Activated CD4-positive, alpha-beta T cell treated with anti-CD3 and anti-CD28 coated beads, Interleukin-2, amount 50 U/mL, for 1 hour (primary cell): ENCODE measurements around the gene KIF20A.
A peak's percentile ranks its signal among the peaks of the same experiment; 100 is the strongest.
"Not testable (repeated sequence)": the region's sequence is repeated elsewhere in the genome, so short reads cannot be mapped to it uniquely, and the experiment has no call there.

ENCODE experiments used
- DNase-seq: peaks from one replicate; pipeline ENCODE4 v3.0.0-alpha.2; 2020

The KIF20A gene

DNA sequence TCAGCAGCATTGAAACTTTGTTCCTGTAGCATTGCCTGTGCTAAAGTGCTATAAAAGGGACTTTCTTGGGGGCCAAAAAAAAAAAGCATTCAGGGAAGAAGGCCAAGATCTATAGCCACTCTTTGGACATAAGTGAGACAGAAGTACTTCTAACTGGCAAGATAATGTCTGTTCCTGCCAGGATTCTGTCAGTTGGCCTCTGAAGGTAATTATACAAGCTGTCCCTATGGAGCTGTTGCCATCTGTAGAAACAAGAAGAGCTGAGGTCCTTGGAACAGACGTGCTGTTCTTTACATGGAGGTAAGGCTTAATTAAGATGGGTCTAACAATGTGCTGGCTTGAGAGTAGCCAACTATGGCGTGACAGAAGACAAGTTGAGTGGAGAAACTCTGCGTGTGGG, 9.7 kb downstream of the KIF20A start:
- no peak for DNase-seq

DNA sequence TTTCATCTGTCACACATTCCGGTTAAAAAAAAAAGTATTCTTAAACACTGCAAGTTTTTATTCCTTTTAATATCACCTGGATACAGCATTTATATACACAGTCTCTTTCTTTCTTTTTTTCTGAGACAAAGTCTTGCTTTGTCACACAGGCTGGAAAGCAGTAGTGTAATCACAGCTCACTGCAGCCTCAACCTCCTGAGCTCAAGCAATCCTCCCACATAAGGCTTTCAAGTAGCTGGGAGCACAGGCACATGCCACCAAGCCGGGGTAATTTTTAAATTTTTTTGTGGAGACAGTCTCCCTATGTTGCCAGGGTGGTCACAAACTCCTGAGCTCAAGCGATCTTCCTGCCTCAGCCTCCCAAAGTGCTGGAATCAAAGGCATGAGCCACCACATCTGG, 13.9 kb downstream of the KIF20A start:
- no peak for DNase-seq

DNA sequence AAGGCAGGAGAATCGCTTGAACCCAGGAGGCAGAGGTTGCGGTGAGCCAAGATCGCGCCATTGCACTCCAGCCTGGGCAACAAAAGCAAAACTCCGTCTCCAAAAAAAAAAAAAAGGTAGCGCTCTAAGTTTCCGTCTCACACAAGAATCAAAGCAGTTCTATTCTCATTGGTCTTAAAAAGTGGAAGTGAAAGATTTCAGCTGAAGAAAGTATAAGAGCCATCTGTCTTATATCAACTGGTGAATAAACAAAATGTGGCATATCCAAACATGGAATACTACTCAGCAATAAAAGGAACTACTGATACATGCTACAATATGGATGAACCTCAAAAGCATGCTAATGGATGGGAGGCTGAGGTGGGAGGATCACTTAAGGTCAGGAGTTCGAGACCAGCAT, 14.9 kb downstream of the KIF20A start:
- DNase-seq: not testable (repeated sequence)

DNA sequence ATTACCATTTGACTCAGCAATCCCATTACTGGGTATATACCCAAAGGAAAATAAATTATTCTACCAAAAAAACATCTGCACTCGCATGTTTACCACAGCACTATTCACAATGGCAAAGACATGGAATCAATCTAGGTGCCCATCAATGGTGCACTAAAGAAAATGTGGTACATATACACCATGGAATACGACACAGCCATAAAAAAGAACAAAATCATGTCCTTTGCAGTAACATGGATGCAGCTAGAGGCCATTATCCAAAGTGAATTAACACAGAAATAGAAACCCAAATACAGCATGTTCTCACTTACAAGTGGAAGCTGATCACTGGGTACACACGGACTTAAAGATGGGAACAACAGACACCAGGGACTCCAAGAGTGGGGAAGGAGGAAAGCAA, 32.1 kb downstream of the KIF20A start:
- DNase-seq: no peak

DNA sequence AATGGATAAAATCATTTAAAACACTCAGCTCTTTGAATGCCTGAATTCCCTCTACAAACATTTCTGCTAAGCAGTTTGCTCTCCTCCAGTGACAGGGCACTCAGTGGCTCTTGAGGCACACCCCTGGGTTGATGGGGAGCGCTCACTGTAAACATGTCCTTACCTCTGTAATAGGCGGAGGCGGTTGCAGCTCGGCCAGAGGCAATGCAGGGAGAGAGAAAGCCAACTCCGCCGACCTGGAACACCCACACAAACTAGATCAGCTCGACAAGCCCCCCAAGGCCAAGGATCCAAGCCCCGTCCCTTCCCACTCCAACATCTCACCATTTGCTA, 33.9 kb downstream of the KIF20A start:
- DNase-seq: no peak

DNA sequence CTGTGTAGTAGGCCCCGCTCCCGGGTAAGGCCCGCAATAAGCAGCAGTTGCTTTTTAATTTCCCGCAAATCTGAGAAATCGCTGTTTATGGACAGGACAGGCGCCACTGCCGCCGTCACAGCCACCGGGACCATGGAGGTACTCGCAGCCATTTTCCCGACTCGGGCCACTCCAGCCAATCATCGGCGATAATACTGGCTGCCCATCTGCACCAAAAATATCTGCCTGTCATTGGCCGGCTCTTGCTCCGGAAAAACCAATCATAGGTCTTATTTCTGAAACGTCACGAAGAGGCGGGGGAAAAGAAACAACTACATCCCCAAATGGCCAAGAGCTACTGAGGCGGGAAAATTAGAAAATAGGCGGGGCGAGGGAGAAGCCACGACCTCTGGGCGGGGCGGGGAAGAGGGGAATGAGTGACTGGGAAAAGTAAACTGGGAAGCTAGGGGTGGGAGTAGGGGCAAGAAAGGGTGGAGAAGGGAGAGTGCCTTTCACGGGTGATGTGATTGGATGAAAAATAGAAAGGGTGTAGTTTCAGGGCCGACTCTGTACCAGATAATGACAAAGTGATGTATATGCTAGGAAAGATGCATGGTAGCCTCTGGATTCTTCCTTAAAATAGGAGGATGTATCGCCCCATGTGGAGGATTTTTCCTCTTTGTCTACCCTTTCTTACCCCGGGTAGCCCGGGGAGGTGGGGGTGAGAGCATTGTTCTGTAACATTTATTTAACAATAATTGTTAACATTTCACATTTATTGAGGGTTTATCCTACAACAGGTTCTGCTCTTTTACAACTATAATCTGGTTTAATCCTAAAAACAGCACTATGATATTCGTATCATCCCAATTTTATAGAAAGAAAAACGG, 34.5 kb downstream of the KIF20A start, which contains the start of gene CDC23:
TSS of gene CDC23 (minus strand) at position 163 of the 869 bp plus-strand sequence. CDS start at position 152, 11 bp downstream.
- peak; percentile 86 for DNase-seq

DNA sequence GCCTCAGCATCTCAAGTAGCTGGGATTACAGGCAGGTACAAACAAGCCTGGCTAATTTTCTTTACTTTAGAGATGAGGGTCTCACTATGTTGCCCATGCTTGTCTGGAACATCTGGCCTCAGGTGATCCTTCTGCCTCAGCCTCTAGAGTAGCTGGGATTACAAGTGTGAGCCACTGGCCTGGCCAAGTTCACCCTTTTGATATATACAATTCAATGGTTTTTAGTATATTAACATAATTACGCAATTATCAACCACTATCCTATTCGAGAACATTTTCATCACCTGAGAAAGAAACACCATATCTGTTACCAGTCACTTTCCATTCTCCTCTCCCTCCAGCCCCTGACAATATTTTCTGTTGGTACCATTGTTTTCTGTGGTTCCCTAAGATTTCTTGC, 37.9 kb downstream of the KIF20A start:
- no peak for DNase-seq

DNA sequence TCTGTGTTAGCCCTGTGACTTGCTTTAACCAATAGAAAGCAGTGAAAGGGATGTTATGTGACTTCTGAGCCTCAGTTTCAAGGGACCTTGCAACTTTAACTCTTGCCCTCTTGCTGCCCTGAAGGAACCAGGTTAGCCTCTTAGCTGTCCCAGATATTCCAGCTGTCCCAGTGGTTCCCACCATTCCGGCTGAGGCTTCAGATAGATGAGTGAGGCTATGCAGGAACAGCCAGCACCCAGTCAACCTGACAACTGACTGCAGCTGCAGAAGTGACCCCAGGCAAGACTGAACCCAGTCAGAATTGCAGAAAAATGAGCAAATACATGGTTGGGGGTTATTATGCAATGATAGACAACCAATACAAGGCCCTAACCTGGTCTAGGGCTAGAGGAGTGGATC, 44.6 kb downstream of the KIF20A start:
- no peak for DNase-seq

DNA sequence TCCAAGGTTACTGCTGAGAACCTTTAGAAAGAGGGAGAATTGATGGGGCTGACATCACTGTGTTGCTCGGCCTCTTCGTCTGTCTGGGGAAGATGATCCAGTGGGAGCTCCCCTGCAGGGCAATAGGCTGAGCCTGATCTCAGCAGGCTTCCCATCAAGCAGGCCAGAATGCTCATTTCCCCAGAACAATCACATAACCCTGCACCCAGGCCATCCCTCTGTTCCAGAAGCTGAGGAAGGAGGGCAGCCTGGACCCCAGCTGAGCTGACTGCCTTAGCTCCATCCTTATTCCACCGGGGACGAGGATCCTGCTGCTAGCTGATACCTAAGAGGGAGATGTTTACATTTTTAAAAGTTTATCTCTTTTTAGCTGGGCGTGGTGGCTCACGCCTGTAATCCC, 45.8 kb downstream of the KIF20A start:
- DNase-seq: no peak

DNA sequence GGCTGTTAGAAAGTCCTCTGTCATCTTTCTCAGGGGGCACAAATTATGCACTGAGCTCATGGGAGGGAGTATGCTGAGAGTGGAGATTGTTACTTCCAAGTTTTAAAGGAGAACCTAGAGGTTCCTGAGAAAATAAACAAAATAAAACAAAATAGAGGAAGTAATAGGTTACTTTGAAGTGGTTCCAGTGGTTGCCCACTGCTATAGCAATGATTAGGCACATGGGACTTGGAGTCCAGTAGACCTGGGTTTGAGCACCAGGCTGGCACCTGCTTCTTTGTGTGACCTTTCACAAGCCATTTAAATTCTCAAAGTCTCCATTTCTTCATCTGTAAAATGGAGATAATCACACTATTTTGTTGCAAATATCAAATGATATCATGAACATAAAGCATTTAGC, 48.0 kb downstream of the KIF20A start:
- no peak for DNase-seq

DNA sequence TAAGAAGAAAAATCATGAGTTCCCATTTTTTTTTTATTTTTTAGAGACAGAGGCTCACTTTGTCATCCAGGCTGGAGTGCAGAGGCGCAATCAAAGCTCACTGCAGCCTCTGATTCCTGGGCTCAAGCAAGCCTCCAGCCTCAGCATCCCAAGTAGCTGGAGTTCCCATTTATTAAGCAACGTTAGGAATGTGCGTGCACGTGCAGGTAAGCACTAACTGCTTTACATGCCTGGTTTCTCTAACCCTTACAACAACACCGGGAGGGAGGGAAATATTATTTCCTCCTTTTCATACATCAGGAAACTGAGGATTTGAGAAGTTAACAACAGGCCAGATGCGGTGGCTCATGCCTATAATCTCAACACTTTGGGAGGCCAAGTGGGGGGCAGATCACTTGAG, 50.5 kb downstream of the KIF20A start:
- DNase-seq: no peak

DNA sequence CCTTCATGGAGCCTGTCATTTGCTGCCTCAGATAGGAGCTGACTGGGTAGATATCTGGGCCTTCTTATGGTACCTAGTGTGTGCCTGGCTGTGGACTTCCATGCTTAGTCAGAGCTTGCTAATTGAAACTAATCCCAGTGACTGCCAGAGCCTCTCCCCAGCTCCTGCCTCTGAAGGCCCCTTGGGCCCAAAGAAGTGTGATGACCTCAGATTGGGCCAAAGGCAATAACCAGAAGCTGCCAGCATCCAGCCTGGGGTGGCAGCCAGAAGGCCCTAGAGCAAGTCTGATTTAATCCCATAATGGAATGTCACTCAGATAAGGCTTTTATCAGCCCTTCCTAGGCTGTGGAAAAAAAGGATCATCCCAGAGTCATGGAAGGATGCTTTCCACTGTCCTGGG, 51.3 kb downstream of the KIF20A start:
- no peak for DNase-seq

DNA sequence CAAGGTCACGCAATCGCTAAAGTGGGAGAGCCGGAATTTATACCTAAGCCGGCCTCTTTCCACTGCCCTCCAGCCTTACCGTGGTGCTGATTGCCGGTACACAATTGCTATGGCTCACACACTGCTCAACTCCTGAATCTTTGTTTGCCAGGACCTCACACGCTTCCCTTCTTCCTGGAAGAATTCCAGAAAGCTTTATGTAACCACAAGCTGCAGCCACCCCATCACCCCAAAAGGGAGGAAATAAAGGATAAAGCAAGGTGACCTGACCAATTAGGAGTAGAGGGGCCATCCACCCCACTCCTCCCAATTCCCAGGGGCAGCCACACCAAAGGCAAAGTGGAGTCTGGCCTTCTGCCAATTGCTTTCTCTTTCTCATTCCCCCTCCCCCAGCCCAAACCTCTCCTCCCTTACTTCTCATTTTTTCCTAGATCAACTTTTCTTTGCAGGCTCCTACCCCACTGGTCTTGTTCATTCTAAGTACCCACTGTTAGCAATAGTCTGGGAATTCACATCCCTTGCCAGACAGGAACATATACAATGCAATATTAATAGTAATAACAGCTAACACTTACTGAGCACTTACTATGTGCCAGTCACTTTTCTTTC, 52.2 kb downstream of the KIF20A start:
- DNase-seq: no peak

DNA sequence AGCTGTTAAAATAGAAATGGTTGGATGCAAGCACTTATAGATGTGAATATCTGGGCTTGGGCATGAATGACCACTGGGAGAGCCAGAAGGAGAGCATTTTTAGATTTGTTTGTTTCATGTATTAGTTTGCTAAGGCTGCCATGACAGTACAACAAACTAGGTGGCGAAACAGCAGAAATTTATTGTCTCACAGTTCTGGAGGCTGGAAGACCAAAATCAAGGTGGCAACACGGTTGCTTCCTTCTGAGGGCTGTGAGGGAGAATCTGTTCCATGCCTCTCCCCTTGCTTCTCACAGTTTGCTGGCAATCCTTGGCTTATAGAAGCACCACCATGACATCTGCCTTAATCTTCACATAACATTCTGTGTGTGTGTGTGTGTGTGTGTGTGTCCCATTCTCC, 54.4 kb downstream of the KIF20A start:
- no peak for DNase-seq

DNA sequence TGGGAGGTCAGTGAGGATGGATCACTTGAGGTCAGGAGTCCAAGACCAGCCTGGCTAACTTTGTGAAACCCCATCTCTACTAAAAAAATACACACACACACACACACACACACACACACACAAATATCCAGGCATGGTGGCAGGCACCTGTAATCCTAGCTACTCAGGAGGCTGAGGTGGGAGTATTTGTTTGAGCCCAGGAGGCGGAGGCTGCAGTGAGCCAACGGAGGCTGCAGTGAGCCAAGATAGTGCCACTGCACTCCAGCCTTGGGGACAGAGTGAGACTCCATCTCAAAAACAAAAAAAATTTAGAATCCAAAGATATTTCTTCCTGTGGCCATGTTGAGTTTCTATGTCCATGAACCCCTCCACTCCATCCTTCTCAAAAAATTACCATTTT, 55.7 kb downstream of the KIF20A start:
- DNase-seq: no peak
